ENCODE data around the gene NEIL3. TPM values are rescaled to one million over a fixed set of nuclear protein-coding genes. Genes with fewer than 3 reads are reported as not detected.

Gene NEIL3
- total and polyA plus RNA-seq, 2 experiments from 2014 or later, result 2.4 to 3.7 TPM

DNA sequence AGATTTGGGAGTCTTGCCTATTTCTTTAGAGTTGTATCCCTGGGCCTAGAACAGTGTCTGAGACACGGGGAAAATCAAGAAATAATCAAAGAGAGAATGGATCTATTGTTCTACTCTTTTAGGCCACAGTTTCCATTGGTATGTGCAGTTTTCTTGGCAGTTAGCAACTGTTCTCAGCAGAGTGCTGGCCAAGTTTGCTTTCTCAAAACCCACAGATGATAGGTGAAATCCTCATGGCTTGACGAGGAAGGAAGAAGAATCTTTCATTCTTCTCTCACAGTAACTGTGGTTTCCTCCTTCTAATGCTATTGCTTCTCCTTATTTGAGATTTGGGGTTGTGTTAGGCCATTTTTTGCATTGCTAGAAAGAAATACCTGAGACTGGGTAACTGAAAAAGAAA is 90.4 kb downstream of the NEIL3 start:
- H3K9me3 ChIP-seq (ENCODE audit: low read depth), result no peaks in the 10 kb centered on the region
- no peaks in the 10 kb centered on the region for H3K36me3 ChIP-seq (ENCODE audit: low read depth)
- H3F3A ChIP-seq (ENCODE audit: insufficient read depth), result no peaks in the 10 kb centered on the region
- 31 to 38% methylated on average over 2 of the region's 2 CpGs for WGBS, 2 experiments (ENCODE audit: low coverage in 1 of 2, low lambda C conversion rate in 2 of 2, missing lambda C conversion rate in 2 of 2)
- H3K9ac ChIP-seq, result no peak overlapping the region
- no peak overlapping the region for H3K4me3 ChIP-seq
- no peak for DNase-seq
- no peak overlapping the region for H3K27ac ChIP-seq
- H3K79me2 ChIP-seq (ENCODE audit: insufficient read depth), result no peaks in the 10 kb centered on the region
- H2AFZ ChIP-seq, result no peak overlapping the region
- TF ChIP-seq EZH2phosphoT487 (IDR thresholded peaks at IDR 0.05; ENCODE audit: insufficient read depth, low read depth), result no peak
- no peak for TF ChIP-seq EZH2 (IDR thresholded peaks at IDR 0.05; ENCODE audit: insufficient read depth, poor library complexity, severe bottlenecking)
- in situ Hi-C loops (cut with MboI), result no loop called here
- no peaks in the 10 kb centered on the region for H3K9me2 ChIP-seq (ENCODE audit: insufficient read depth)
- H4K20me1 ChIP-seq (ENCODE audit: insufficient read depth), result no peaks in the 10 kb centered on the region
- no peak overlapping the region for H3K4me2 ChIP-seq (ENCODE audit: unreplicated experiment)
- peaks cover 4% of the 10 kb centered on the region for H3K27me3 ChIP-seq (replicated peaks; ENCODE audit: insufficient read depth)
- no peaks in the 10 kb centered on the region for H3K4me1 ChIP-seq (ENCODE audit: insufficient read depth)

DNA sequence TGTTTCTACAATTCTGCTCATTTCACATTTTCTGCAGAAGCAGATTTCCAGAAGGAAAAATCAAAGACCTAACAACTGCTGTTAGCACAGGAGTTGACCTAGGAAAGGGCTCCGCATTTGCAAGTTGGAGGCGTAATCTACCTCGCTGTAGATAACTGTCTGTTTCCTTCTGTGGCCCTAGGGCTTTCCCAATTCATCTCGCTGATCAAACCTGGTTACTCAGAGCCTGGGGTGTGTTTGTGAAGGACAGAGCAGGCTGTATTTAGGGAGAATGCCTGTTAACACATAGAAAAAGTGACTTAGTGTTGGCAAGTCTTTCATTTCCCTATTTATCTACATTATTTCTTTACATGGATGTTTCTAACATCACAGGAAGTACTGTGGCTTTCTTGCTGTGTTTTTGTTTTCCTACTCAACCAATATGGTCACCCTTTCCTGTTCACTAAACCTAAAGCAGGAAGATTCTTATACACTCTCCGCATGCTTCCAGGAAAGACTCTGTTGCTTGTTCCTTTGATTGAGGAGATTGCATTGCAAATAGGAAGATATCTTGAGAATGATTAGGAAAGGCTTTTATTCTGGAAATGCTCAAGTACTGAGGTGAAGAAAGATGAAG is 92.1 kb downstream of the NEIL3 start:
- DNase-seq, result no peak
- H3K9me3 ChIP-seq (ENCODE audit: low read depth), result no peaks in the 10 kb centered on the region
- in situ Hi-C loops (cut with MboI), result no loop called here
- H3K79me2 ChIP-seq (ENCODE audit: insufficient read depth), result no peaks in the 10 kb centered on the region
- H3K4me3 ChIP-seq, result no peak overlapping the region
- H3K9ac ChIP-seq, result no peak overlapping the region
- H3K9me2 ChIP-seq (ENCODE audit: insufficient read depth), result no peaks in the 10 kb centered on the region
- no peaks in the 10 kb centered on the region for H3F3A ChIP-seq (ENCODE audit: insufficient read depth)
- no peak for TF ChIP-seq EZH2 (IDR thresholded peaks at IDR 0.05; ENCODE audit: insufficient read depth, poor library complexity, severe bottlenecking)
- TF ChIP-seq EZH2phosphoT487 (IDR thresholded peaks at IDR 0.05; ENCODE audit: insufficient read depth, low read depth), result no peak
- H3K4me1 ChIP-seq (ENCODE audit: insufficient read depth), result no peaks in the 10 kb centered on the region
- H3K36me3 ChIP-seq (ENCODE audit: low read depth), result no peaks in the 10 kb centered on the region
- no peaks in the 10 kb centered on the region for H4K20me1 ChIP-seq (ENCODE audit: insufficient read depth)
- no peak overlapping the region for H3K4me2 ChIP-seq (ENCODE audit: unreplicated experiment)
- WGBS, 2 experiments (ENCODE audit: low coverage in 1 of 2, low lambda C conversion rate in 2 of 2, missing lambda C conversion rate in 2 of 2), result 72 to 73% methylated on average over 5 of the region's 5 CpGs
- H2AFZ ChIP-seq, result no peak overlapping the region
- peaks cover 4% of the 10 kb centered on the region; the same call in 1 of the 2 replicates for H3K27me3 ChIP-seq (replicated peaks; ENCODE audit: insufficient read depth)
- H3K27ac ChIP-seq, result no peak overlapping the region

DNA sequence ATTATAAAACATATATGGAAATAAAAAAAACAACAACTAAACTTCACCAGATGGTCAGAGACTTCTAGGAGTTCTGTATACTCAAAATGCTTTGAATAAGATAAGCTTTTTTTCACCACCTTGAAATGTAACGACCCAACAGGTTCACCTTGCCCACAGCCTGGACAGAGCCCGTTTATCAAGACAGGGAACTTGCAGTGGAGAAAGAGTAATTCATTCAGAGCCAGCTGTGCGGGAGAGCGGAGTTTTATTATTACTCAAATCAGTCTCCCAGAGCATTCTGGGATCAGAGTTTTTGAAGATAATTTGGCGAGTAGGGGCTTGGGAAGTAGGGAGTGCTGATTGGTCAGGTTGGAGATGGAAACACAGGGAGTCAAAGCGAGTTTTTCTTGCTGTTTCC is 94.1 kb downstream of the NEIL3 start:
- Histone ChIP-seq H2AFZ (no peak overlapping the region), H3K4me2 (ENCODE audit: unreplicated experiment) (no peak overlapping the region), H3K9me3 (ENCODE audit: low read depth) (no peaks in the 10 kb centered on the region), H3K36me3 (ENCODE audit: low read depth) (no peaks in the 10 kb centered on the region), H3K9me2 (ENCODE audit: insufficient read depth) (no peaks in the 10 kb centered on the region), H3K27me3 (replicated peaks; ENCODE audit: insufficient read depth) (peaks cover 4% of the 10 kb centered on the region; the same call in 1 of the 2 replicates), H3K4me1 (ENCODE audit: insufficient read depth) (no peaks in the 10 kb centered on the region), H3K4me3 (no peak overlapping the region), H3K27ac (no peak overlapping the region), H3K9ac (no peak overlapping the region), H4K20me1 (ENCODE audit: insufficient read depth) (no peaks in the 10 kb centered on the region), H3K79me2 (ENCODE audit: insufficient read depth) (no peaks in the 10 kb centered on the region), H3F3A (ENCODE audit: insufficient read depth) (no peaks in the 10 kb centered on the region)
- TF ChIP-seq EZH2phosphoT487 (IDR thresholded peaks at IDR 0.05; ENCODE audit: insufficient read depth, low read depth), result no peak
- TF ChIP-seq EZH2 (IDR thresholded peaks at IDR 0.05; ENCODE audit: insufficient read depth, poor library complexity, severe bottlenecking), result no peak
- no peak for DNase-seq
- in situ Hi-C loops (cut with MboI), result no loop called here
- WGBS, 2 experiments (ENCODE audit: low coverage in 1 of 2, low lambda C conversion rate in 2 of 2, missing lambda C conversion rate in 2 of 2), result 51 to 59% methylated on average over 6 of the region's 6 CpGs

DNA sequence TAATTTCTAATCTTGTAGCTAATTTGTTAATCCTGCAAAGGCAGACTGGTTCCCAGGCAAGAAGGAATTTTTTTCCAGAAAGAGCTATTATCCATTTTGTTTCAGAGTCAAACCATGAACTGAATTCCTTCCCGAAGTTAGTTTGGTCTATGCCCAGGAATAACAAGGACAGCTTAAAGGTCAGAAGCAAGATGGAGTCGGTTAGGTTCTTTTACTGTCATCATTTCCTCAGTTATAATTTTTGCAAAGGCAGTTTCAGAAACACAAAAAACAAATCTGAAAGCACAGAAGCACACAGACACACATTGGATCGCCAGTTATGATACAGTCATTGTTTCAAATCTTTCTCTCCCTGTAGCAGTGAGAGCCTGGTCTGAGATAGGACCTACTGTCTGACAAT is 94.7 kb downstream of the NEIL3 start:
- Histone ChIP-seq H4K20me1 (ENCODE audit: insufficient read depth) (no peaks in the 10 kb centered on the region), H3K9me2 (ENCODE audit: insufficient read depth) (no peaks in the 10 kb centered on the region), H3K9ac (no peak overlapping the region), H3K27ac (no peak overlapping the region), H3K79me2 (ENCODE audit: insufficient read depth) (no peaks in the 10 kb centered on the region), H3K27me3 (replicated peaks; ENCODE audit: insufficient read depth) (peaks cover 4% of the 10 kb centered on the region; the same call in 1 of the 2 replicates), H3K4me1 (ENCODE audit: insufficient read depth) (no peaks in the 10 kb centered on the region), H3K9me3 (ENCODE audit: low read depth) (no peaks in the 10 kb centered on the region), H3K4me2 (ENCODE audit: unreplicated experiment) (no peak overlapping the region), H2AFZ (no peak overlapping the region), H3F3A (ENCODE audit: insufficient read depth) (no peaks in the 10 kb centered on the region), H3K36me3 (ENCODE audit: low read depth) (no peaks in the 10 kb centered on the region), H3K4me3 (no peak overlapping the region)
- 41 to 42% methylated on average over 3 of the region's 3 CpGs for whole genome bisulfite sequencing, 2 experiments (ENCODE audit: low coverage in 1 of 2, low lambda C conversion rate in 2 of 2, missing lambda C conversion rate in 2 of 2)
- no peak for DNase-seq
- in situ Hi-C loops (cut with MboI), result no loop called here
- TF ChIP-seq EZH2phosphoT487 (IDR thresholded peaks at IDR 0.05; ENCODE audit: insufficient read depth, low read depth) (no peak), EZH2 (IDR thresholded peaks at IDR 0.05; ENCODE audit: insufficient read depth, poor library complexity, severe bottlenecking) (no peak)

Measured in GM23248 (cell line).